Esophagus muscularis mucosa (tissue), 2 donors: ENCODE data around the gene ATP5F1C.

Experiments used
- POLR2A ChIP-seq: fragments of 450-650 bp; IDR thresholded peaks from one replicate; pipeline ENCODE4 v1.6.1; 2017; ENCODE audit warnings: antibody characterized with exemption, moderate library complexity, mild to moderate bottlenecking, low read depth
- POLR2AphosphoS5 ChIP-seq, 2 donors: sonication (generic); formaldehyde crosslinking; IDR thresholded peaks; one replicate each; pipeline ENCODE4 v1.6.1; 2017; ENCODE audit warnings: antibody characterized with exemption in 2 of 2

DNA sequence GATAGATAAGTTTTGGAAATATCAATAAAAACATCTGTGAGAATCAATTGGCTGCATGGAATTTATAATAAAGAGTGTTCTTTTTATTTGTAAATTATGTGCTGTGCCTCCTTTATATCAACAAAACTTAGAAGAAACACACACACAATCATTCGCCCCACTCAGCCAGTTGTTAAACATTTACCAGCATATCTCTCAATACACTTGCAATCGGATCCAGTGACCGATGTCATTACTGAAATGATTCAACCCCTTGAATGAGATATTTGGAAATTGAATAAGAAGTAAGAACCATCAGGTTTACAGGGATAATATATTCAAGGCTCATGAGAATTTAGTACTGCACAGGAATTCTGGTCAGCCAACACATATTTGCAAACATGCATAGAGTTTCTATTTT lies 65.9 kb downstream of the ATP5F1C start:
- no peak for TF ChIP-seq POLR2AphosphoS5 (IDR thresholded peaks at IDR 0.05)
- TF ChIP-seq POLR2A: no peak
